WERI-Rb-1 (cell line): ENCODE measurements around the gene SLCO1B1.
"Not testable (repeated sequence)": the region's sequence is repeated elsewhere in the genome, so short reads cannot be mapped to it uniquely, and the experiment has no call there.

ENCODE experiments used
- DNase-seq: peaks from one replicate; pipeline ENCODE4 v3.0.0-alpha.2; 2020
- H3K27ac ChIP-seq: fragments of 250-450 bp; sonication (Bioruptor Pico); 2 replicates; pipeline ENCODE4 v1.5.1; 2020; ENCODE audit warnings: mild to moderate bottlenecking, moderate library complexity
- H3K27me3 ChIP-seq: fragments of 250-450 bp; sonication (Bioruptor Pico); 2 replicates; pipeline ENCODE4 v1.5.1; 2021; ENCODE audit warnings: mild to moderate bottlenecking, low read depth, moderate library complexity; ENCODE audit not compliant: insufficient read depth, severe bottlenecking
- H3K36me3 ChIP-seq: fragments of 250-450 bp; sonication (Bioruptor Pico); 2 replicates; pipeline ENCODE4 v1.5.1; 2020; ENCODE audit warnings: mild to moderate bottlenecking, moderate library complexity
- H3K4me3 ChIP-seq: 2 replicates; pipeline ENCODE4 v1.5.1; 2011; ENCODE audit warnings: low read depth, mild to moderate bottlenecking, control low read depth, low read length
- H3K9me3 ChIP-seq: fragments of 250-450 bp; sonication (Bioruptor Pico); 2 replicates; pipeline ENCODE4 v1.5.1; 2021; ENCODE audit warnings: mild to moderate bottlenecking, moderate library complexity; ENCODE audit not compliant: severe bottlenecking
- TF ChIP-seq, protein P1 (sequence below): IDR thresholded peaks from 2 replicates; pipeline ENCODE4 v1.5.1; 2011; ENCODE audit warnings: low read depth, mild to moderate bottlenecking, control low read depth, inconsistent platforms, low read length

The SLCO1B1 gene

GRCh38 chr12:21130998-21131397 lies at the start of gene SLCO1B1:
TSS of gene SLCO1B1 (plus strand) at chr12:21131194. CDS start at chr12:21141575, 10,381 bp downstream.
- H3K36me3 ChIP-seq: no peaks in the 10 kb centered on the region
- no peaks in the 10 kb centered on the region for H3K9me3 ChIP-seq
- H3K27ac ChIP-seq: no peak within 1 kb of the TSS
- no peaks in the 10 kb centered on the region for H3K27me3 ChIP-seq
- DNase-seq: no peak
- no peak within 1 kb of the TSS for H3K4me3 ChIP-seq
- TF ChIP-seq, protein P1, sequence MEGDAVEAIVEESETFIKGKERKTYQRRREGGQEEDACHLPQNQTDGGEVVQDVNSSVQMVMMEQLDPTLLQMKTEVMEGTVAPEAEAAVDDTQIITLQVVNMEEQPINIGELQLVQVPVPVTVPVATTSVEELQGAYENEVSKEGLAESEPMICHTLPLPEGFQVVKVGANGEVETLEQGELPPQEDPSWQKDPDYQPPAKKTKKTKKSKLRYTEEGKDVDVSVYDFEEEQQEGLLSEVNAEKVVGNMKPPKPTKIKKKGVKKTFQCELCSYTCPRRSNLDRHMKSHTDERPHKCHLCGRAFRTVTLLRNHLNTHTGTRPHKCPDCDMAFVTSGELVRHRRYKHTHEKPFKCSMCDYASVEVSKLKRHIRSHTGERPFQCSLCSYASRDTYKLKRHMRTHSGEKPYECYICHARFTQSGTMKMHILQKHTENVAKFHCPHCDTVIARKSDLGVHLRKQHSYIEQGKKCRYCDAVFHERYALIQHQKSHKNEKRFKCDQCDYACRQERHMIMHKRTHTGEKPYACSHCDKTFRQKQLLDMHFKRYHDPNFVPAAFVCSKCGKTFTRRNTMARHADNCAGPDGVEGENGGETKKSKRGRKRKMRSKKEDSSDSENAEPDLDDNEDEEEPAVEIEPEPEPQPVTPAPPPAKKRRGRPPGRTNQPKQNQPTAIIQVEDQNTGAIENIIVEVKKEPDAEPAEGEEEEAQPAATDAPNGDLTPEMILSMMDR: no peak

GRCh38 chr12:21084753-21085152 lies 46.2 kb upstream of the SLCO1B1 start:
- H3K9me3 ChIP-seq, H3K27me3 ChIP-seq, DNase-seq, H3K27ac ChIP-seq, H3K36me3 ChIP-seq, H3K4me3 ChIP-seq: not testable (repeated sequence)

DNA sequence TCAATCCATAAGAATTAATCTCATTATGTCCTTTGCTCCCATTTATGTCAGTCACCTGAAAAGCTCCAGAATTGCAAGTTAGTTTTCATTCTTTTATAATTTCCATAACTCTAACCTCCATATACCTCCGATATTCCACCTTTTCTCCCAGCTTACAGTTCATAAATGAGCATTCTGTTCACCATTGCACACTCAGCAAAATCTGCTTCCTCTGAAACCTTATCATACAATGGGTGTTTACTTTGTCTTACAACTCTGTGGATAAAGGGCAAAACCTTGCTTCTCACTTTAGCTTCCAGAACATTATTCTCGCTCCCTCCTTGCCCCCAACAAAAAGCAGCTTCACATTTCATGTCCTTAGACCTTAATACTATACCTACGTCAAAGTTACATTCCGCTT lies 19.3 kb upstream of the SLCO1B1 start:
- H3K27me3 ChIP-seq: no peaks in the 10 kb centered on the region
- no peaks in the 10 kb centered on the region for H3K36me3 ChIP-seq
- H3K4me3 ChIP-seq: no peak overlapping the region
- TF ChIP-seq, protein P1: no peak
- H3K27ac ChIP-seq: no peak overlapping the region
- H3K9me3 ChIP-seq: no peaks in the 10 kb centered on the region
- no peak for DNase-seq

GRCh38 chr12:21113266-21113665 lies 17.7 kb upstream of the SLCO1B1 start:
- TF ChIP-seq, protein P1: no peak
- Histone ChIP-seq H3K4me3 (no peak overlapping the region), H3K27ac (no peak overlapping the region), H3K27me3 (no peaks in the 10 kb centered on the region), H3K9me3 (no peaks in the 10 kb centered on the region), H3K36me3 (no peaks in the 10 kb centered on the region)
- no peak for DNase-seq

DNA sequence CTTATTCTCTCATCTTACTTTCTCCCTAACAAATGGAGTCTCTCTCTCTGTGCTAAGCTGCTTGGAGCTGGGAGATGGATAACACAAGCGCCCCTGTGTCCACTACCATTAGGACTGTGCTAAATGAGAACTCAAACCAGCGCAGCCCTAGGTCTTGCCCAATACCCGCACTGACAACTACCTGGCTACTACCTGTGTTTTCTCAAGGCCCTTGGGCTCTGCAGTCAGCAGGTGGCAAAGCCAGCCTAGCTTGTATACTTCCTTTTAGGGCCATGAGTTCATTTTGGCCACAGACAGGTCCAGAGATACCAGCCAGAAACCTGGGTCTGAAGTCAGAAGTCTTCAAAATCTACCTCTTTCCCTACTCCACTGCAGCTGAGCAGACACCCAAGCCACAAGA lies 13.0 kb upstream of the SLCO1B1 start:
- H3K27ac ChIP-seq: no peak overlapping the region
- H3K4me3 ChIP-seq: no peak overlapping the region
- no peak for DNase-seq
- no peaks in the 10 kb centered on the region for H3K9me3 ChIP-seq
- TF ChIP-seq, protein P1: no peak
- H3K36me3 ChIP-seq: no peaks in the 10 kb centered on the region
- H3K27me3 ChIP-seq: no peaks in the 10 kb centered on the region

GRCh38 chr12:21118760-21119159 lies 12.2 kb upstream of the SLCO1B1 start:
- no peaks in the 10 kb centered on the region for H3K36me3 ChIP-seq
- no peaks in the 10 kb centered on the region for H3K27me3 ChIP-seq
- no peak overlapping the region for H3K27ac ChIP-seq
- H3K4me3 ChIP-seq: no peak overlapping the region
- TF ChIP-seq, protein P1: no peak
- DNase-seq: no peak
- no peaks in the 10 kb centered on the region for H3K9me3 ChIP-seq
